ENCODE measurements around the gene USH2A.

The USH2A gene

GRCh38 chr1:215895893-215896292 is 527.4 kb downstream of the USH2A start:
- DNase-seq = no peak
- Histone ChIP-seq H3K4me3 (ENCODE audit: low read depth, low read length) (no peak overlapping the region), H3K27me3 (ENCODE audit: insufficient read depth, low read depth, severe bottlenecking) (no peaks in the 10 kb centered on the region), H3K36me3 (no peaks in the 10 kb centered on the region), H3K27ac (no peak overlapping the region), H3K9me3 (ENCODE audit: severe bottlenecking) (no peaks in the 10 kb centered on the region)
- no peak for TF ChIP-seq CTCF (IDR thresholded peaks at IDR 0.05; ENCODE audit: low read depth, low read length)

- H3K9me3 ChIP-seq (ENCODE audit: severe bottlenecking) = no peaks in the 10 kb centered on the region
- H3K27me3 ChIP-seq (ENCODE audit: insufficient read depth, low read depth, severe bottlenecking) = no peaks in the 10 kb centered on the region
- DNase-seq = no peak
- H3K27ac ChIP-seq = no peak overlapping the region
- no peaks in the 10 kb centered on the region for H3K36me3 ChIP-seq
- no peak for TF ChIP-seq CTCF (IDR thresholded peaks at IDR 0.05; ENCODE audit: low read depth, low read length)
- no peak overlapping the region for H3K4me3 ChIP-seq (ENCODE audit: low read depth, low read length)
These were observed 528.0 kb downstream of the USH2A start for GRCh38 chr1:215895276-215895675.

GRCh38 chr1:215894617-215895016 is 528.6 kb downstream of the USH2A start:
- H3K27ac ChIP-seq = no peak overlapping the region
- no peaks in the 10 kb centered on the region for H3K9me3 ChIP-seq (ENCODE audit: severe bottlenecking)
- DNase-seq = no peak
- no peaks in the 10 kb centered on the region for H3K27me3 ChIP-seq (ENCODE audit: insufficient read depth, low read depth, severe bottlenecking)
- no peak overlapping the region for H3K4me3 ChIP-seq (ENCODE audit: low read depth, low read length)
- TF ChIP-seq CTCF (IDR thresholded peaks at IDR 0.05; ENCODE audit: low read depth, low read length) = no peak
- no peaks in the 10 kb centered on the region for H3K36me3 ChIP-seq

- H3K4me3 ChIP-seq (ENCODE audit: low read depth, low read length) = no peak overlapping the region
- no peaks in the 10 kb centered on the region for H3K9me3 ChIP-seq (ENCODE audit: severe bottlenecking)
- no peak overlapping the region for H3K27ac ChIP-seq
- no peaks in the 10 kb centered on the region for H3K27me3 ChIP-seq (ENCODE audit: insufficient read depth, low read depth, severe bottlenecking)
- no peaks in the 10 kb centered on the region for H3K36me3 ChIP-seq
- no peak for DNase-seq
- TF ChIP-seq CTCF (IDR thresholded peaks at IDR 0.05; ENCODE audit: low read depth, low read length) = no peak
These were observed 531.8 kb downstream of the USH2A start for GRCh38 chr1:215891266-215892057.

- TF ChIP-seq CTCF (IDR thresholded peaks at IDR 0.05; ENCODE audit: low read depth, low read length) = no peak
- no peaks in the 10 kb centered on the region for H3K9me3 ChIP-seq (ENCODE audit: severe bottlenecking)
- DNase-seq = no peak
- H3K36me3 ChIP-seq = no peaks in the 10 kb centered on the region
- no peak overlapping the region for H3K4me3 ChIP-seq (ENCODE audit: low read depth, low read length)
- no peak overlapping the region for H3K27ac ChIP-seq
- H3K27me3 ChIP-seq (ENCODE audit: insufficient read depth, low read depth, severe bottlenecking) = no peaks in the 10 kb centered on the region
These were observed 532.8 kb downstream of the USH2A start for GRCh38 chr1:215890438-215890837.

- Histone ChIP-seq H3K27me3 (ENCODE audit: insufficient read depth, low read depth, severe bottlenecking) (no peaks in the 10 kb centered on the region), H3K27ac (no peak overlapping the region), H3K36me3 (no peaks in the 10 kb centered on the region), H3K4me3 (ENCODE audit: low read depth, low read length) (no peak overlapping the region), H3K9me3 (ENCODE audit: severe bottlenecking) (no peaks in the 10 kb centered on the region)
- no peak for TF ChIP-seq CTCF (IDR thresholded peaks at IDR 0.05; ENCODE audit: low read depth, low read length)
- DNase-seq = no peak
These were observed 533.4 kb downstream of the USH2A start for GRCh38 chr1:215889871-215890270.

All from WERI-Rb-1 (cell line).